Right atrium auricular region (tissue), 2 donors: ENCODE results near the gene ZNF654. TPM values are rescaled to one million over a fixed set of nuclear protein-coding genes. Genes with fewer than 3 reads are reported as not detected.
"Not testable (repeated sequence)": the region's sequence is repeated elsewhere in the genome, so short reads cannot be mapped to it uniquely, and the experiment has no call there.

Experiments
- DNase-seq: peaks from one replicate; pipeline ENCODE4 v3.0.0-alpha.2; 2019; ENCODE audit warnings: low spot score
- H3K27ac ChIP-seq, 2 donors: fragments of 200-600 bp; sonication (generic); 1 replicate in 1 of 2; 2 replicates in 1 of 2; pipeline ENCODE4 v1.5.1; 2016 to 2019
- H3K27me3 ChIP-seq, 2 donors: fragments of 200-600 bp; sonication (generic); one replicate each; pipeline versions ENCODE4 v1.5.1 to v1.6.0; 2017 to 2019
- H3K36me3 ChIP-seq: fragments of 200-600 bp; sonication (generic); one replicate; pipeline ENCODE4 v1.5.1; 2016
- H3K4me1 ChIP-seq, 2 donors: fragments of 200-600 bp; sonication (generic); one replicate each; pipeline versions ENCODE4 v1.5.1 to v1.6.0; 2017 to 2019
- H3K4me3 ChIP-seq, 2 donors: fragments of 200-600 bp; sonication (generic); 1 replicate in 1 of 2; 2 replicates in 1 of 2; pipeline ENCODE4 v1.5.1; 2017 to 2019; ENCODE audit warnings: mild to moderate bottlenecking in 1 of 2, moderate library complexity in 1 of 2
- H3K9me3 ChIP-seq, 2 donors: fragments of 200-600 bp; sonication (generic); one replicate each; pipeline ENCODE4 v1.5.1; 2019
- CTCF ChIP-seq, 2 donors: fragments of 200-600 bp; sonication (generic); IDR thresholded peaks; one replicate each; pipeline ENCODE4 v1.5.1; 2019; ENCODE audit warnings: antibody characterized with exemption in 2 of 2
- total RNA-seq, 2 donors: library from RNA; depleted of rRNA; stranded (reverse); fragments of >200 nt; gene quantifications; one replicate each; pipeline ENCODE4 v1.1.0, GENCODE V29; 2016

Gene ZNF654
- total RNA-seq, 2 donors from 2014 or later, result 6.8 to 7.2 TPM

GRCh38 chr3:88113311-88114162 lies 54.5 kb downstream of the ZNF654 start:
- no peaks in the 10 kb centered on the region for H3K4me1 ChIP-seq
- H3K9me3 ChIP-seq, result no peaks in the 10 kb centered on the region
- DNase-seq, result peak; percentile 62
- no peaks in the 10 kb centered on the region for H3K27me3 ChIP-seq
- peak; percentile 52 to 79 for TF ChIP-seq CTCF (IDR thresholded peaks at IDR 0.05)
- H3K4me3 ChIP-seq, result no peak overlapping the region
- H3K36me3 ChIP-seq, result no peaks in the 10 kb centered on the region
- H3K27ac ChIP-seq, result no peak overlapping the region

- no peaks in the 10 kb centered on the region for H3K36me3 ChIP-seq
- H3K4me3 ChIP-seq, result no peak overlapping the region
- H3K4me1 ChIP-seq, result no peaks in the 10 kb centered on the region
- H3K27me3 ChIP-seq, result no peaks in the 10 kb centered on the region
- no peak for TF ChIP-seq CTCF (IDR thresholded peaks at IDR 0.05)
- H3K27ac ChIP-seq, result no peak overlapping the region
- no peak for DNase-seq
- H3K9me3 ChIP-seq, result no peaks in the 10 kb centered on the region
Measured at GRCh38 chr3:88114878-88115549, 56.0 kb downstream of the ZNF654 start.

GRCh38 chr3:88117683-88118082 lies 58.6 kb downstream of the ZNF654 start:
- DNase-seq, result no peak
- H3K27ac ChIP-seq, result no peak overlapping the region
- no peaks in the 10 kb centered on the region for H3K4me1 ChIP-seq
- TF ChIP-seq CTCF (IDR thresholded peaks at IDR 0.05), result no peak
- H3K9me3 ChIP-seq, result no peaks in the 10 kb centered on the region
- no peaks in the 10 kb centered on the region for H3K36me3 ChIP-seq
- no peaks in the 10 kb centered on the region for H3K27me3 ChIP-seq
- H3K4me3 ChIP-seq, result no peak overlapping the region

- H3K27me3 ChIP-seq, H3K36me3 ChIP-seq, H3K27ac ChIP-seq, DNase-seq, H3K4me3 ChIP-seq, H3K9me3 ChIP-seq, H3K4me1 ChIP-seq: not testable (repeated sequence)
Measured at GRCh38 chr3:88118603-88119002, 59.5 kb downstream of the ZNF654 start.

GRCh38 chr3:88123526-88123925 lies 64.5 kb downstream of the ZNF654 start:
- no peak overlapping the region for H3K4me3 ChIP-seq
- H3K27ac ChIP-seq, result no peak overlapping the region
- no peaks in the 10 kb centered on the region for H3K4me1 ChIP-seq
- H3K9me3 ChIP-seq, result no peaks in the 10 kb centered on the region
- DNase-seq, result no peak
- H3K36me3 ChIP-seq, result no peaks in the 10 kb centered on the region
- TF ChIP-seq CTCF (IDR thresholded peaks at IDR 0.05), result no peak
- no peaks in the 10 kb centered on the region for H3K27me3 ChIP-seq

- no peak for DNase-seq
- H3K27ac ChIP-seq, result no peak overlapping the region
- H3K4me3 ChIP-seq, result no peak overlapping the region
- H3K36me3 ChIP-seq, result peaks cover 18% of the 10 kb centered on the region
- H3K9me3 ChIP-seq, result no peaks in the 10 kb centered on the region
- H3K4me1 ChIP-seq, result no peaks in the 10 kb centered on the region
- H3K27me3 ChIP-seq, result no peaks in the 10 kb centered on the region
- no peak for TF ChIP-seq CTCF (IDR thresholded peaks at IDR 0.05)
Measured at GRCh38 chr3:88131695-88132094, 72.6 kb downstream of the ZNF654 start.
